GM21367 (cell line): ENCODE data around the gene SPACDR.

ENCODE experiments used
- ATAC-seq: cut with Tn5 transposase; IDR thresholded peaks from one replicate; pipeline ENCODE4 v1.9.1; 2021; ENCODE audit not compliant: unreplicated experiment

Gene SPACDR

DNA sequence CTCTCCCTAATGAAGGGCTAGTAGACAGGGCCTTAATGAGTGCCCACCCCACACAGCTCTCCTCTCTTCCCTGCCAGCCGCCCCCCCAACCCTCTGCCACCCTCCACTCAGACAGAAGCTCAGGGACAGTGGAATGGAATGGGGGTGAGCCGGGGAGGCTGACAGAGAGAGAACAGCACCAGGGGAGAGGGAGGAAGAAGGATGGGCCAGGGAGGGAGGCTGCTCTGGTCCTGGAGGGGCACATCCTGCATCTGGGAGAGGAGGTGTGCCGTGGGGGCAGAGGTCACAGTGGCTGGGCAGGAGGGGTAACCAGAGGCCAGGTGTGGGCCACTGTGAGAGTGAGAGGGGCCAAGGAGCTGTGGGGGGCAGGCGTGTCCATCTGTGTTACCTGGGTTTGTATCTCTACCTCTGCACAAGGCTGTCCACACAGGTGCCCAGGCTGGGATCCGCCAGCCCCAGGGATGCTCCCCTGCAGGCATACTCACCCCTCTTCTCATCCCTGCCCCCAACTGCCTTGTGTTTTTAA is 22.1 kb upstream of the SPACDR start:
- ATAC-seq = no peak

DNA sequence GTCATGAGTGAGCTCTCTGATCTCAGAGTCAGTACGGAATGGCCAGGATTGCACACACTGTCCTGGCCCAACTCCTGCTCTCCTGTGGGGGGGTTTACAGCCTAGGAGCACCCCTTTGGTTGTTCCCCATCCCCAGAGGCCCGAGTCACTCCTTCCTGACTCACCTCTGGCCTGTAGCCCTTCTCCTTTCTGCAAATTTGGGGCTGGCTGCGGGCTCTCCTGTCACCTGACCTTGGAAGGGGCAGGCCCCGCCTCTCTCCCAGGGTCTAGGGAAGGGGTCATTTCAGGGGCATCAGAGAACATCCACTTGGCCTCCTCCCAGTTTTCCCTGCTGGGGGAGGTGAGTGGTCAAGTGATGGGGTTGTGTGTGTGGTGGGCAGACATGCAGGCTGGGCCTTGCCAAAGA is 21.4 kb upstream of the SPACDR start:
- ATAC-seq = no peak

DNA sequence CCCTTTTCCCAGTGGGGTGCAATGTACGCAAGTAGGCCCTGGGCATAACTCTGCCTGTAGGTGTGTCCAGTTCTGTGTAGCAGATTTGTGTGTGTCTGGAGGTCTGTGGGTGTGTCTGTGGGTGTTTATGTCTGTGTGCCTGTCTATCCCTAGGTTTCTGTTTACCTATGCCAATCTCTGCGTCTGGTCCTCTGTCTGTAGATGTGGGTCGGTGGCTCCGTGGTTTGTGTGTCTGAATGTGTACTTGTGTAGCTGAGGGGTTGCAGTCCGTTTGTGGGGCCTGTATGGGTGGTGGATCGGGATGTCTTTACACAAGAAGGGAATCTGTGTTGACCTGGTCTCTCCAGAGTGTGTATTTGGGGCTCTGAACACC is 20.6 kb upstream of the SPACDR start:
- no peak for ATAC-seq

DNA sequence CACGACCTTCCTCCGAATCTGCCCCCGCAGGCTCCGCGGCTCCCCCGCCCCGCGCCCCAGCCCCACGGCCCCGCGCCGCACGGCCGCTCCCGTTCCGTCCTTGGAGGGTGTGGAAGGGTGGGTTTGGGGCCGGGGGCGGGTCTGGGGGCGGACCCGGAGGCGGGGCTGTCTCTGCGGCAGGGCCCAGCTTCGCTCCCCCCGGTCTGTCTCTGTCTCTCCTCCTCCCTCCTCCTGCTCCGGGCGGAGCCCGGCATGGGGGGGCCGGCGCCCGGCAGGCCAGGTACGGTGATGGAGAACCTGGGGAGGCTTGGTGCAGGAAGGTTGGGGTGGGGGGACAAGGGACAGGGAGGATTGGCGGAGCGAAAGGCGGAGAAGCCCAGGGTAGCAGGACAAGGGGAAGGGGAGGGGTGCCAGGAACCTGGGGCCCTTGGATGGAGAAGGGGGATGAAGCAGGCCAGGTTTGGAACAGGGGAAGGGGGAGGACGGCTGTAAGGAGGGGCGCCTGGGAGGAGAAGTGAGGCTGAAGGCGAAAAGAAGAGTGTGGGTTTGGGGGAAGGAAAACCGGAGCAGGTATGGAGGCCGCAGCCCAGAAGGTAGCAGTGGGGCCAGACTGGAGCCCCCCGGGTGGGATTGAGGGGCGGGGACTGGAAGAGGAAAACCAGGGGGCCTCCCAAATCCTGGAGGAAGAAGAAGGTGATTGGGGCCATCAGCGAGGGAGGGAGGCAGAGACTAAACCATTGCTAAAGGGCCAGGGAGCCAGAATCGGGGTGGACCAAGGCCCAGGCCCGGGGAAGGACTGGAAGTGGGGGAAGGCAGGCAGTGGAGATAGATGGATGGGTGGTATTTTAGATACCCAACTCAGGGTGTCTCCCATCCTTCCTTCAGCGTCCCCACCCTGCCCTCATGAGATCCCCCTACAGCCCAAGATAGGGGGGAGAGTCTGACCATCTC is 19.9 kb upstream of the SPACDR start, which contains the start of gene NYAP1:
NYAP1 (plus strand) TSS at position 206 of the 951 bp plus-strand sequence. CDS start 1,385 bp downstream, outside the sequence.
- no peak for ATAC-seq

DNA sequence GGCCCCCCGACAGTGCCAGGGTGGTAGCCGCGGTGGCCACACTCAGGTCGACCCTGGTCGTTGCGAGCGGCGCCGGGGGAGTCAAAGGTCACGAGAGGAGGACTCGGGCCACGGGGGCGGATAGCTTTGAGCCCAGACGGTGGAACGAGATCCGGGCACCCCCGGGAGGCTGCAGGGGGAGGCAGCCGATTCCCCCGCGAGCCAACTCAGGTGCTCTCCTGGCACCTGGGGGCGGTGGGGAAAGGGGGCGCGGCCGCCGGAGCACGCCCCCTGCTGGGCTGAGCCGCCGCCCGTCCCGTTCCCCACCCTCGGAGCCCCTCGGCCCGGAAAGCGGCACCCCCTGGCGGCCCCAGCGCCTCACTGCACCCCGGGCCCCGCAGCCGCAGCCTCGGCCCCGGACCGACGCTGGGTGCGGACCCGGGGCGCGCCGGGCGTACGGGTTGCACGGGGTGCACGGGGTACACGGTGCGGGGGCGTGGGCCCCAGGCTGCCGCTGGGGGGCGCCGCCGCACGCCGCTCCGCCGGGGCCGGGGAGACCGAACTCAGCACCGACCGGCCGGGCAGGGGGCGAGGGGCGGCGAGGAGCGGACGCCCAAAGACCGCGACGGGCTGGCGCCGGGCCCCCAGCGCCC is 19.1 kb upstream of the SPACDR start:
- peak; percentile 39 for ATAC-seq

DNA sequence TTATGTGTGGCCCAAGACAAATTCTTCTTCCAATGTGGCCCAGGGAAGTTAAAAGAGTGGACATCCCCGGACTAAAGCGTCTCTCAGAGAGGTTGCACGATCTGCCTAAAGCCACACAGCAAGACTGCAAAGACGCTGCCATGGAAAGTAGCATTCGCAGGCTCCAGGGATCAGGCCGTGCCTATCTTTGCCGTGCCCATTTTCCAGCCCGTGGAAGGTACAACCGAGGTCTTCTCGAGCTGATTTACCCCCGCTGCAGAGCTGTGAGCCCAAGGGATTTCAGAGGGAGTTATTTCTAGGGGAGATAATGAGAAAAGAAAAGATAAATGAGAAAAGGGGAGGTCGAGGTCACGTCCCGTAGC is 18.6 kb upstream of the SPACDR start:
- ATAC-seq = no peak

DNA sequence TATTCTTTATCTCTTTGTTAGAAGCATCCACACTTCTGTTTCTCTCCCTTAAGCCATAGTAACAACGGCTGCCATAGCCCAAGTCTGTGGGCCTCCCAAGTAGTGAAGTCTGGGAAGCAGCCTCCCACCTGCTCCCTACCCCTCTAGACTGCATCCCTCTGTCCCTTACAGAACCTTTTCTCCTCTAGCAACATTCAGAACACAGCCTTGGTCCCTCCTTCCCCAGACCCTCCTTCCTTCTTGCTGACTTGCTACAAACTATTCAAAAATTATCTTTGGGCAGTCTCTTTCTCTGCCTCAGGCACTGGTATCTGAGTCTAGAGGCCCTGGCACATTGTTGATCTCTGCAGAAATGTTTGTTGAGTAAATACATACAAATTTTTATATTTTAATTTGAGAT is 17.4 kb upstream of the SPACDR start:
- no peak for ATAC-seq

DNA sequence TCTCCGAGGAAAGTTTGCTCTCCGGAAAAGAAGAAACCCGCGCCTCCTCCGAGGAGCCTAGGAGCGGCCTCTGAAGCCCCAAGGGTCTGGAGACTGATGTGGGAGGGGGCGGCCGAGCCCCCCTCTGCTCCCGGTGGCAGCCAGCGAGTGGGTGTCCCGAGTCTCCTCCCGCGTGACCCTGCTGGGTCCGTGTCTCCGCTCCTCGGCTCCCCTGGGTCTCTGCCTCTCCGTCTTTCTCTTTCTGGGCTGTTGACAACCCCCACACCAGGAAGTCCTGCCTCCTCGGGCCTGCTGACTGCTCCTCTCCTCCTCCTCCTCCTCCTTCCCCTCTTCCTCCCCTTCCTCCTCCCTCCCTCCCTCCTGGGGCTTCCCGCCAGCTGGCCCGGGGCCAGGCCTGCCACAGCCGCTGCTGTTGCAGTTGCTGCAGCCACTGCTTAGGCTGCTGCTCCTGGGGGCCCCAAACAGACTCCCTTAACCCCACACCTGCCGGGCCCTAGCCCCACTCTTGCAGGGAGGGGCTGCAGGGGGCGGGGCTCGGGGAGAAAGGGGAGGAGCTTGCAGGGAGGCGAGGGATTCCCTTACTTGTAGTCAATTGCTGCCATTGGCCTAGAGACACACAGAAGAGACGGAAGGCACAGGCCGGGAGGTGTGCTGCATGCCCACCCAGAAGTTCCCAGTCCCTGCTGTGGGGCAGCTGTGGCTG is 15.0 kb upstream of the SPACDR start, which contains the start of gene TSC22D4:
TSC22D4 (minus strand) TSS at position 257 of the 703 bp plus-strand sequence. CDS start 1,176 bp downstream, outside the sequence.
- ATAC-seq = peak; percentile 35

DNA sequence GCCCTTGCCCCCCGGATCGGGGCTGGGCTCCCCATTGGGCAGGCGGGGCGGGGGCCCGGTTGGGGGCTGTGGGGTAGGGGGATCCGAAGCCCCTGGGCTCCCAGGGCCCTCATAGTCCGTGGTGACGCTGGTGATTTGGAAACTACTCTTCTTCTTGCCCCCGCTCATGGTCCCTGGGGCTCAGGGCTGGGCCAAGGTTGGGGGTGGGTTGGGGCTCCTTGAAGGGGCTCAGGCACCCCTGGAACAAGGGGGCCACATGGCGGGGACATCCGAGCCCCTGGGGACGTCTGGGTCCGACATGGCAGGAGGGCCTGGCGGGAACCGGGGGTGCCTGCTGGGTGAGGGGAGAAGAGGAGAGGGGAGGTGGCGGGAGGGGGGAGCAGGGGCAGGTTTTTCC is 13.8 kb upstream of the SPACDR start:
- ATAC-seq = no peak

DNA sequence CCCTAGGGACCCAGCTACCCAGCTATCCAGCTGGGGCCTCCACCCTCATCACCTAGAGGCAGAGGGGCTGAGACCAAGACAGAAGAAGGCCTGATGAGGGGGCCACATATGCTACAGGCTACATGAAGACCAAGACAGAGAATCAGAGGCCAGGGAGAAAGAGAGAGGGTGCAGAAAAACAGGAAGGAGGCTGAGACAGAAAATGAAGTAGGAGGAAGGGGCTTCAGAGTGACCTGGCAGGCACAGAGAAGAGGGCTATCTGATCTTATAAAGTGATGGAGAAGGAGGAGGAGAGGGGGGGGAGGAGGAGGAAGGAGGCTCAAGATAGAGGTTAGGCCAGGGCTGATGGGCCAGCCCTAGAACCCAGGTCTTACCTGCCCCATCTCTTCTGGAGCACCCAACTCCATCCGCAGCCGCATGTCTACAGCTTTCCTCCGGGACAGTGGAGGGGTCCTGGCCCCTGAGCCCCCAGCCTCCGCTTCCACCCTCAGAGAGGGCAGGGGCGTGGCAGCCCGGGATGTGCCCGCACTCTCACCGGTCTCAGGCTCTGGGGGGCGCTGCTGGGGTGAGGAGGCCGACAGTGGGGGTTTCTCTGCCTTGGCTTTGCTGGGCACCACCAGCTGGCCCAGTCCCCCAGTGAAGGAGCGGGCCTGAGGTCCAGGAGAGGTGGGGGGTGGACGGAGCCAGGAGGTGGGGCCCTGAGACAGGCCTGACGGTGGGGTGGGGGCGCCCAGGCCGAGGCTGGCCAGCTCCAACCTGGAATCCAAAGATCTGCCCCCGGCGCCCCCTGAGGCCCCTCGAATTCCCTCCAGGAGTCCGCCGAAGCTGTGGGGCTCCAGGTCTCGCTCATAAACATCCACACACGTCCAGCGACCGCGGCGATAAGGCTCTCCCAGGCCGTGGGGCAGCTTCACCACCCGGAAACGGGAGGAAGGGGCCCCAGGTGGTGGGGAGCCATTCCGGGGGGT is 13.1 kb upstream of the SPACDR start:
- ATAC-seq = no peak

DNA sequence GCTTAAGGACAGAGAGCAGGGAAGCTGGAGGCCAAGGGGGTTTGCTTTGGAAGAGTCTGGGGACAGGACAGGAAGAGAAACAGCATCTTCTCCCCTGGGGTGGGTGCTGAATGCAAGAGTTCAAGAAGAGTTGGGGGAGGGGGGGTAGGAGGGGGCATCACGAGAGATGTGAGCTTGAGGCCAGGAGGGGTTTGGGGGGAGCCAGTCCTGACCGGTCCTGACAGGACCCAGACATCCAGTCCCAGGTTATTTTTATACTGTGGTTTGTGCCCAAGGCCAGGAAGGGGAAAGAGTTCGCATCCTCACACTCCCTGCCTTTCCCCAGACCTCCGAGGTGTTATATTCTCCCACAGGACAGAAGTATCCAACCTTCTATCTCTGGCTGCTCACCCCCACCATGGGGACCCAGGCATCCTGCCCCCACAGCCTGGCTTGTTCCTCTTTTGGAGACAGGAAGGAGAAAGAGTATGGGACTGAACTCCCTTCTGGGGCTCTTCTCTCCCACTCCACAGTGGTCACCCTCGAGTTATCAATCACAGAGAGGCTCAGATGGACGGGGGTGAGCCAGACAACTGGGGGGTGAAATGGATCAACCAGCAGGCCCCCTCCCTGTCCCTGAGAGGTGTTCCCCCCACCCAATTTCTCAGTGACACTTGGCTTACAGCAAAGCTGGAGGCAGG is 12.2 kb upstream of the SPACDR start:
- ATAC-seq = no peak

DNA sequence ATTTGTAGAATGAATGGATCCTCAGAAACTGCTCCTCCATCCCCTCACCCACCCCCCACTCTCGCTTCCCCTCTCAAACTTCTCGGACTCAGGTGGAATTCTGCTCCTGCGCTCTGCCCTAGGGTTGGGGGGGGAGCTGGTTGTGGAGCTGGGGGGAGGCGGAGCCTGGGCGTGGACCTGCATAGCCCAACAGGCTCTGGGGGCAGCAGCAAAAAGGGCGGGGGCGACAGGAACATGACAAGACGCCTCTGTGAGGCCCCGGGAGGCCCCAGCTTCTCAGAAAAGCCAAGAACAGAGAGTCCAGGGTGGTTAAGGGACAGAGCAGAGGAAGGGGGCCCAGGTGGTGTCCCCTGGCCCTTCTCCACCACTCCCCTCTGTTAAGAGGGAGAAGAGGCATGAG is 11.5 kb upstream of the SPACDR start:
- ATAC-seq = no peak

DNA sequence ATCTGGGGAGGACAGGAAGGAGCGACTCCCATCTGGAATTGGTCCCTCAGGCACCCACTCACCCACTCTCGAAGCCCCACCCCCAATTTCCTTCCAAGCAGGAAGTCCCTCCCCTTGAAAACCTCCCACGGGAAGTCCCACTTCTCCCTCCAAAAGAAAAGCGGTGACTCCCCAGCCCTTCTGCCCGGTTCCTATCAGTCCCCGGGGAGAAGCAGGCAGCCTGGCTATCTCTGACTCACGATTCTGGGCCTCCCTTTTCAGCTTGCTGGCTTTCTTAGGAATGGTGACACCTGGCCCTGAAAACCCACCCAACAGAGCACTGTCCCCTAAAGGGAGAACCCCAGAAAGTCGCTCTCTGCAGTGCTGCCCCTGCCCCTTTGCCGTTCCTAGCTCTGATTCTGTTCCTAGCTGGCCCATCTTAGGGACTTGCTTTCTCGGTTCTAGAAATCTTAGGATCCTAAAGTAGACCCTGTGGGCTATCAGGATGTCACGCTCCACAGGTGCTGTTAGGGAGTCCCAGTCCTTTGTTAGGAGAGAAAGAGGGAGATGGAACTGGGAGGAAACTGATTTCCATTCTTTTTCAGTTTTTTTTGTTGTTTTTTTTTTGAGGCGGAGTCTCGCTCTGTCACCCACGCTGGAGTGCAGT is 8.9 kb upstream of the SPACDR start:
- ATAC-seq = no peak

DNA sequence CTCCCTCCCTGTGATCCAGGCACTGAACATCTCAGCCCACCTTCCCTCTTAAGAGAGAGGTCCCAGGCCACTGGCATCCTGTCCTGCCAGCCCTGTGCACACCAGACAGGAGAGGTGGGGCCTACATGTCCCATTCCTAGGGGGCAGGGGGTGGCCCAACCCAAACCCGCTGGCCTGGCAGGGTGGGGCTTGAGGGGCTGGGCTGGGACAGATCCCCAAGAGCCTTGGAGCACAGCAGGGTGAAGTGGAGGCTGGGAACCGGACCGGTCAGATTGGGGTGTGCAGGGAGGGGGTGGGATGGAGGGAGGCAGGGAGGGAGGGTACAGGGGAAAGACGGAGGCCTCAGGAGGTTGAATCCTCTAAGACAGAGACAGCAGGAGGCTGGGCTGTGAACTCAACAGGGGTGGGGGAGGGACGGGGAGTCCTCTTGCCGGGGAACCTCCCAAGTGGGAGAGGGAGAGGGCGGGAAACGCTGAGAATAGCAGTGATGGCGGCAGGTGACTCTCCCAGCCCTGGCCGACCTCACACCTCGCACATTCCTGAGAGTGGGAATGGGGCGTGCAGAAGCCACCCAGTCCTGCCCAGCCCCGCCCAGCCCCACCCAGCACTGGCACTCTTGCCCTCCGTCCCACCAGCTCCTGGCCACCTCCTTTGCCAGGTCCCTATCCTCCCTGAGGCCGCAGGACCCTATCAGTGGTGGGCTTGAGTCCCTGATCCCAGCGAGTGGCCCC is 8.2 kb upstream of the SPACDR start:
- no peak for ATAC-seq

DNA sequence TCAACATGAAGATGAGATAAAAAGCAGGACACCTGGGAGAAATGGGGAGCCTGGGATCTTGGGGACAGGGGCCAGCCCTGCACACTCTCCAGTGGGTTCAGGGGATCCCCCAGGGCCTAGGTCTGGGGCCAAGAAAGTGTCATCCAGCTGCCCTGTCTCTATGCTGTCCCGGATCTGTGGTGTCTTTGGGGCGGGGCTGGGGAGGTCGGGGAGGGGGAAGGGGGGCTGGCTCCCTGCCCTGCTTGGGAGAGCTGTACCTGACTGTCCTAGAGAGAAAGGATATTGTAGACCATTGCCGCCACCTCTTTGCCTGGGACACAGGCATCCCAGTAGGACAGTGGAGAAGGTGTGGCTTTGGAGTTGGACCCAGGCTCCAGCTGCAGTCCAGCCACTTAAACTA is 7.0 kb upstream of the SPACDR start:
- no peak for ATAC-seq

DNA sequence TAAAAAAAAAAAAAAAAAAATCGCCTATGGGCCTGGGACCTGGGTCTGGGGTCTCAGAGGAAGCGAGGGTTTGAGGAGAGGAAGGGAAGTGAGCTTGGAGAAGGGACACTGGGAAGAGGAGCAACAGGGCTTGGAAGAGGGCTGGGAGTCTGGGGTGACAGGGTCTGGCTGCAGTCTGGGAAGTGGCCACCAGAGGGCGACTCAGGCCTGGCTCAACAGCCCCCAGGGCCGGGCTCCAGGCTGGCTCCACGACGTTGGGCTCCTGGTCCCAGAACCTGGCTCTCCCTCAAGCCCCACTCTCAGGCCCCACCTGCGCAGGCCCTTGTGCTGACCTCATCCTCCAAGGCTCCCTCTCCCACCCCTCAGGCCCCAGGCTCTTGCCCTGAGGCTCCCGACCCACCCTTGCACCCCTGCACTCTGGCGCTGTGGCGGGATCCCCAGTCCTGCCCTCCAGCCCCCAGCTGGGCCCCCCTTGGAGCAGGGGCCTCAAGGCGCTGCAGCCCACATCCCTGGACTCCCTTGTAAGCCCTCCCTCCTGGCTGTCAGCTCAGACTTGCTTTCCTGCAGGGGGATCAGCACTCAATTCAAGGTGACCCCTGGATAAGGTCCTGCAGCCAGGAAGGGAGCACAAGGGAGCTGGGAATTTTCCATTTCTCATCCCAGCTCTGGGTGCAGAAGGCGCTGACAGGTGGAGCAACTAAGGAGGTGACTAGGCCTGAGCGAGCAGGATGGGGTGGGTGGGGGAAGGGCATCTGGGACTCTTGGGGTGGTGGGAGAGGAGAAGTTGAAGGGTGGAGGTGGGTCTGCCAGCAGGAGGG is 5.4 kb upstream of the SPACDR start:
- ATAC-seq = no peak

DNA sequence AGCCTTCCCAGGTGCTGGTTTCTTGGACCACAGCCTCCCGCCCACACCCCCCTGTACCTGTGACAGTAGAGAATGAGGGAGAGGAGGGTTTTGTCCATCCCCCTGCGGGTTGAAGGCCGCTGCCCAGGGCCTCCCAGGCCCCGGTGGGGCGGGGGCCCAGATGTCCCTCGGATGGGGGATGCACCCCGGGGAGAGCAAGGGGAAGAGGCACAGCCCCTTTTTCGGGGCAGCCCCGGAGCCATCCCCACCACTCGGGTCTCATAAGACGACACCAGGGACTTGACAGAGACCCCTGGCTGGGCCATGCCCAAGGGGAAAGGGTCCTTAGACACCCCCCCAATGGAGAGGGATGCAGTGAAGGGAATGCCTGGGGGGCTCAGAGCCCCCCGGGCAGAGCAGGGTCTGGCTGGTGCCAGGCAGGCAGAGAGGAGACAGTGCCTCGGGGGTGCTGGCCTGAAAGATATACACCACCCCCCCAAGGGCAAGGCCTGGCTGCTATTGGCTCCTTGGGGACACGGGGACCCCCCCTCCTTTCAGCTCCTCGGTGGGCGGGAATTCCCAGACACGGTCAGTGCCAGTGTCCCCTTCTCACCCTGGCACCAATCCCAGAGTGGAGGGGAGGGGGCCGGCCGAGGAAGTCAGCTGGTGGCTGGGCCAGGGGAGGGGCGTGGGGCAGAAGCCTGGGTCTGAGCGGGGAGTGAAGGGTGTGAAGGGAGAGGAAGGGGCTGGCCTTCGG is 3.7 kb upstream of the SPACDR start:
- ATAC-seq = no peak
